HG03103 (cell line): ENCODE measurements around the gene DNAJB1.
"Not testable (repeated sequence)": the region's sequence is repeated elsewhere in the genome, so short reads cannot be mapped to it uniquely, and the experiment has no call there.

Experiments used
- ATAC-seq: cut with Tn5 transposase; IDR thresholded peaks from one replicate; pipeline ENCODE4 v1.9.1; 2021; ENCODE audit warnings: low read depth; ENCODE audit not compliant: unreplicated experiment

DNAJB1 gene

GRCh38 chr19:14553042-14553938 lies 35.1 kb upstream of the DNAJB1 start:
- no peak for ATAC-seq

- not testable (repeated sequence) for ATAC-seq
Observed at GRCh38 chr19:14552006-14552360, 33.8 kb upstream of the DNAJB1 start.

GRCh38 chr19:14551134-14552005 lies 33.2 kb upstream of the DNAJB1 start:
- not testable (repeated sequence) for ATAC-seq

- no peak for ATAC-seq
Observed at GRCh38 chr19:14550201-14550754, 32.1 kb upstream of the DNAJB1 start.

- ATAC-seq: no peak
Observed at GRCh38 chr19:14545716-14546082, 27.5 kb upstream of the DNAJB1 start.

GRCh38 chr19:14544977-14545715 lies 26.9 kb upstream of the DNAJB1 start:
- ATAC-seq: no peak

GRCh38 chr19:14544047-14544446 lies 25.9 kb upstream of the DNAJB1 start:
- no peak for ATAC-seq

GRCh38 chr19:14542711-14543328 lies 24.6 kb upstream of the DNAJB1 start:
- ATAC-seq: no peak

GRCh38 chr19:14541979-14542378 lies 23.8 kb upstream of the DNAJB1 start:
- not testable (repeated sequence) for ATAC-seq

GRCh38 chr19:14540741-14541525 lies 22.7 kb upstream of the DNAJB1 start:
- ATAC-seq: no peak

GRCh38 chr19:14536926-14537692 lies 18.9 kb upstream of the DNAJB1 start:
- ATAC-seq: no peak

- no peak for ATAC-seq
Observed at GRCh38 chr19:14533450-14533849, 15.3 kb upstream of the DNAJB1 start.

GRCh38 chr19:14530506-14530905 lies 12.3 kb upstream of the DNAJB1 start:
- ATAC-seq: no peak

- no peak for ATAC-seq
Observed at GRCh38 chr19:14530005-14530348, 11.8 kb upstream of the DNAJB1 start.

- ATAC-seq: peak; percentile 78
Observed at GRCh38 chr19:14529254-14530004, 11.2 kb upstream of the DNAJB1 start, which contains the start of gene TECR. Gene TECR, plus strand, starts transcription at chr19:14529594. Its CDS starts 103 bp downstream, at chr19:14529697.

GRCh38 chr19:14528419-14529253 lies 10.4 kb upstream of the DNAJB1 start:
- no peak for ATAC-seq

GRCh38 chr19:14526423-14526822 lies 8.2 kb upstream of the DNAJB1 start:
- no peak for ATAC-seq
